Stomach (tissue), 9 donors: ENCODE measurements around the gene ADCY4. TPM values are rescaled to one million over a fixed set of nuclear protein-coding genes. Genes with fewer than 3 reads are reported as not detected.

Source experiments
- DNase-seq, 2 donors: peaks; one replicate each; pipeline versions ENCODE4 v3.0.0 to v3.0.0-alpha.2; 2013 to 2019
- H3K27ac ChIP-seq, 5 donors: fragments of 200-600 bp in 4 of 5; sonication (generic) in 4 of 5; one replicate each; pipeline ENCODE4 v1.5.1; 2013 to 2019; ENCODE audit warnings: mild to moderate bottlenecking in 1 of 5, moderate library complexity in 1 of 5
- H3K27me3 ChIP-seq, 3 donors: fragments of 200-600 bp; sonication (generic); one replicate each; pipeline ENCODE4 v1.5.1; 2017 to 2019; ENCODE audit warnings: mixed run types in 1 of 3
- H3K36me3 ChIP-seq, 4 donors: fragments of 200-600 bp; sonication (generic); 1 replicate in 3 of 4; 2 replicates in 1 of 4; pipeline ENCODE4 v1.5.1; 2016 to 2019
- H3K4me1 ChIP-seq, 4 donors: fragments of 200-600 bp; sonication (generic); one replicate each; pipeline ENCODE4 v1.5.1; 2016 to 2019
- H3K4me3 ChIP-seq, 4 donors: fragments of 200-600 bp; sonication (generic) in 3 of 4; one replicate each; pipeline ENCODE4 v1.5.1; 2016 to 2019; ENCODE audit warnings: mild to moderate bottlenecking in 1 of 4
- H3K9me3 ChIP-seq, 4 donors: fragments of 200-600 bp; sonication (generic); one replicate each; pipeline ENCODE4 v1.5.1; 2016 to 2019
- EP300 ChIP-seq: sonication (generic); formaldehyde crosslinking; IDR thresholded peaks from one replicate; pipeline ENCODE4 v1.6.1; 2017; ENCODE audit warnings: antibody characterized with exemption
- POLR2A ChIP-seq, 4 donors: fragments of 450-650 bp; IDR thresholded peaks; one replicate each; pipeline ENCODE4 v1.6.1; 2016; ENCODE audit warnings: antibody characterized with exemption in 4 of 4, control low read depth in 2 of 4, mild to moderate bottlenecking in 1 of 4, moderate library complexity in 1 of 4
- POLR2AphosphoS5 ChIP-seq, 3 donors: sonication (generic); formaldehyde crosslinking; IDR thresholded peaks; one replicate each; pipeline ENCODE4 v1.6.1; 2016; ENCODE audit warnings: antibody characterized with exemption in 3 of 3
- WGBS, 5 donors: extraction: QIAGEN DNeasy Blood & Tissue Kit in 3 of 5; methylation state at CpG; one replicate each; pipeline versions ENCODE4 v1.1.5 to v1.1.7; 2013 to 2018; 5-methylcytosine and 5-hydroxymethylcytosine counted together
- intact Hi-C: fragments of 100-400 bp; cut with DNase I; formaldehyde crosslinking; loops from one replicate; pipeline ENCODE4 v1.15.1; 2023; ENCODE audit warnings: low total_unique reads
- polyA plus RNA-seq, 3 donors: library from polyadenylated mRNA; stranded (reverse); fragments of 200-250 nt; gene quantifications; one replicate each; pipeline ENCODE4 v1.2.3, GENCODE V29; 2013
- total RNA-seq, 5 donors: library from RNA; depleted of rRNA; stranded (reverse); fragments of >200 nt; gene quantifications; one replicate each; pipeline versions ENCODE4 v1.1.0 to v1.2.3, GENCODE V29; 2014 to 2016
- TF ChIP-seq, protein P1 (sequence below), 7 experiments: fragments of 450-650 bp in 4 of 7; fragments of 200-600 bp in 3 of 7; sonication (generic) in 3 of 7; IDR thresholded peaks; one replicate each; pipeline ENCODE4 v1.5.1; 2016 to 2019; ENCODE audit warnings: antibody characterized with exemption in 7 of 7, control low read depth in 2 of 7, mild to moderate bottlenecking in 1 of 7
- donor health status: healthy with polysubstance abuse.
- donor health status: Bipolar disorder and iron deficiency.
- donor health status: healthy.

ADCY4 gene
- total and polyA plus RNA-seq, 8 donors: 15.2 to 118 (median 25.8) TPM

GRCh38 chr14:24278424-24278823 is 56.4 kb downstream of the ADCY4 start:
- H3K36me3 ChIP-seq: no peaks in the 10 kb centered on the region
- no peaks in the 10 kb centered on the region for H3K9me3 ChIP-seq
- H3K27ac ChIP-seq: no peak overlapping the region
- DNase-seq: no peak
- TF ChIP-seq POLR2AphosphoS5 (IDR thresholded peaks at IDR 0.05) (no peak), EP300 (no peak), POLR2A (IDR thresholded peaks at IDR 0.05) (no peak)
- TF ChIP-seq, protein P1, sequence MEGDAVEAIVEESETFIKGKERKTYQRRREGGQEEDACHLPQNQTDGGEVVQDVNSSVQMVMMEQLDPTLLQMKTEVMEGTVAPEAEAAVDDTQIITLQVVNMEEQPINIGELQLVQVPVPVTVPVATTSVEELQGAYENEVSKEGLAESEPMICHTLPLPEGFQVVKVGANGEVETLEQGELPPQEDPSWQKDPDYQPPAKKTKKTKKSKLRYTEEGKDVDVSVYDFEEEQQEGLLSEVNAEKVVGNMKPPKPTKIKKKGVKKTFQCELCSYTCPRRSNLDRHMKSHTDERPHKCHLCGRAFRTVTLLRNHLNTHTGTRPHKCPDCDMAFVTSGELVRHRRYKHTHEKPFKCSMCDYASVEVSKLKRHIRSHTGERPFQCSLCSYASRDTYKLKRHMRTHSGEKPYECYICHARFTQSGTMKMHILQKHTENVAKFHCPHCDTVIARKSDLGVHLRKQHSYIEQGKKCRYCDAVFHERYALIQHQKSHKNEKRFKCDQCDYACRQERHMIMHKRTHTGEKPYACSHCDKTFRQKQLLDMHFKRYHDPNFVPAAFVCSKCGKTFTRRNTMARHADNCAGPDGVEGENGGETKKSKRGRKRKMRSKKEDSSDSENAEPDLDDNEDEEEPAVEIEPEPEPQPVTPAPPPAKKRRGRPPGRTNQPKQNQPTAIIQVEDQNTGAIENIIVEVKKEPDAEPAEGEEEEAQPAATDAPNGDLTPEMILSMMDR (IDR thresholded peaks at IDR 0.05): no peak
- intact Hi-C loops: no loop called here
- H3K27me3 ChIP-seq: no peaks in the 10 kb centered on the region
- peaks cover 4 to 67% (median 13%) of the 10 kb centered on the region in 4 donors for H3K4me1 ChIP-seq
- 89 to 95% (median 95%) methylated on average over 5 of the region's 5 CpGs for WGBS, 5 donors
- H3K4me3 ChIP-seq: no peak overlapping the region

- Histone ChIP-seq H3K4me3 (no peak overlapping the region), H3K36me3 (no peaks in the 10 kb centered on the region), H3K27ac (peak overlapping the region in 4 of 5 donors; percentile 1 to 69 (median 44)), H3K4me1 (peaks cover 9 to 73% (median 16%) of the 10 kb centered on the region in 4 donors), H3K27me3 (no peaks in the 10 kb centered on the region), H3K9me3 (no peaks in the 10 kb centered on the region)
- no peak for DNase-seq
- intact Hi-C loops: no loop called here
- WGBS, 5 donors: 73 to 86% (median 84%) methylated on average over 11 of the region's 11 CpGs
- TF ChIP-seq EP300 (no peak), POLR2A (IDR thresholded peaks at IDR 0.05) (no peak), POLR2AphosphoS5 (IDR thresholded peaks at IDR 0.05) (no peak)
- TF ChIP-seq, protein P1 (IDR thresholded peaks at IDR 0.05): no peak
Measured at GRCh38 chr14:24277606-24278321, 57.1 kb downstream of the ADCY4 start.

DNA sequence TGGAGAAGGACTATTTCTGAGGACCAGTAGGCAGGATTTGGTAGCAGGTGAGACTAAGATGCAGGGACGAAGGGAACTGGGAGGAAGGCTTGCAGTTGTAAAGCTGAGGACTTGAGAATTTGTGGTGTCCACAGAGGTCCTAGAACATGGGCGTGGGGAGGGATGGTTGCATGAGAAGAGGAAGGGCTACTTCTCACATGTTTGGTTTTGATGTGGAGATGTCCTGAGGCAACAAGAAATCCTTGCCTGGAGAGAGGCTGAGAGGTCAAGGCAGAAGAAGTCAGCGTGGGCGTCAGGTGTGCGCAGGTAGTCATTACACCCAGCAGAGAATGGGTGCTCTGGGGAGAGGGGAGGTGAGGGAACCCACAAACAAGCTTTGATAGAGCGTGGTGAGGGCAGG is 57.8 kb downstream of the ADCY4 start:
- no peaks in the 10 kb centered on the region for H3K9me3 ChIP-seq
- no peaks in the 10 kb centered on the region for H3K27me3 ChIP-seq
- peak overlapping the region in 3 of 5 donors; percentile 1 to 69 (median 63) for H3K27ac ChIP-seq
- DNase-seq: no peak
- H3K4me1 ChIP-seq: peaks cover 9 to 80% (median 20%) of the 10 kb centered on the region in 4 donors
- no peaks in the 10 kb centered on the region for H3K36me3 ChIP-seq
- no peak overlapping the region for H3K4me3 ChIP-seq
- TF ChIP-seq POLR2A (IDR thresholded peaks at IDR 0.05) (no peak), POLR2AphosphoS5 (IDR thresholded peaks at IDR 0.05) (no peak), EP300 (no peak)
- TF ChIP-seq, protein P1 (IDR thresholded peaks at IDR 0.05): no peak
- WGBS, 5 donors: 85 to 96% (median 92%) methylated on average over 6 of the region's 6 CpGs
- intact Hi-C loops: no loop called here

DNA sequence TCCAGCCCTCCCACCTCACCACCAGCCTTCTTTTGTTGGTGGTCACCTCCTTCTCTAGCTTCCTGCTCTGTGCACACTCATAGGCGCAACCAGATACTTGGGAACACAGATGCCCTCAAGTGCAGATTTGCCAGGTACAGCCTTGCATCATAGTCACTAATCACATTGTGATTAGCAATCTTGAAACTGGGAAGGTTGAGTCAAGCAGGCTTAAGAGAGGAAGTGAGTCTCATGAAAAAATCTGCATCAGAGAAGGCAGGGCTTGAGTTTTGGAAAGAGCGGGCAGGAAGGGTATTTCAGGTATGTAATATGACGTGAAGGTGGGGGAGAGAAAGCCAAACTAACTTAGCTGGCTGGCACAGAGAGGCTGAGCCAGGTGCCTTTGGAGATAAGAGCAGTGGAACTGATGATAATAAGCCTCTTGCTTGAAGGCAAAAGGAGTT is 60.7 kb downstream of the ADCY4 start:
- Histone ChIP-seq H3K27me3 (no peaks in the 10 kb centered on the region), H3K4me1 (peaks cover 9 to 81% (median 26%) of the 10 kb centered on the region in 4 donors), H3K9me3 (no peaks in the 10 kb centered on the region), H3K36me3 (peaks cover 0 to 10% (median 9%) of the 10 kb centered on the region in 4 donors), H3K27ac (peak overlapping the region; percentile 63 to 98 (median 84)), H3K4me3 (no peak overlapping the region)
- DNase-seq: peak; percentile 63 to 66
- intact Hi-C loops: no loop called here
- 20 to 50% (median 31%) methylated on average over 3 of the region's 3 CpGs for WGBS, 5 donors
- TF ChIP-seq EP300: no peak
- TF ChIP-seq POLR2AphosphoS5 (IDR thresholded peaks at IDR 0.05): peak in 2 of 3 donors; percentile 33 to 80
- TF ChIP-seq, protein P1 (IDR thresholded peaks at IDR 0.05): no peak
- no peak for TF ChIP-seq POLR2A (IDR thresholded peaks at IDR 0.05)
